HCT116 (cell line): ENCODE results near the gene NFIA. TPM values are rescaled to one million over a fixed set of nuclear protein-coding genes. Genes with fewer than 3 reads are reported as not detected.

Experiments
- ATAC-seq: fragments of 200-7000 bp; cut with Tn5 transposase; 2 replicates; pipeline ENCODE4 v1.9.1; 2020; ENCODE audit warnings: mild to moderate bottlenecking, moderate library complexity
- BruUV-seq: library from RNA; stranded (reverse); fragments of 400-500 nt; replicated peaks from 2 replicates; lab custom pipeline; 2021; lab: Mats Ljungman, UMichigan
- CTCF ChIA-PET: fragments of 300-600 bp; sonication (Branson Sonifier 250); formaldehyde crosslinking; loops from one replicate; lab custom pipeline; 2021; ENCODE audit warnings: antibody characterized with exemption; lab: Charles Lee
- POLR2A ChIA-PET: fragments of 300-600, 350-600 bp; sonication (Branson Sonifier 250); formaldehyde crosslinking; loops from one replicate; lab custom pipeline; 2021; ENCODE audit warnings: antibody characterized with exemption; lab: Charles Lee
- RAD21 ChIA-PET, 2 experiments: fragments of 300-600 bp; sonication (Branson Sonifier 250); formaldehyde crosslinking; loops; one replicate each; lab custom pipeline; 2023; ENCODE audit warnings: low total read pairs in 2 of 2; ENCODE audit not compliant: uncharacterized antibody in 2 of 2, unreplicated experiment in 2 of 2, low non-redundant PET in 1 of 2; lab: Charles Lee
- DNase-seq: peaks from one replicate; pipeline ENCODE4 v3.0.0-alpha.2; 2010; ENCODE audit warnings: low read depth, low spot score
- H2AFZ ChIP-seq: fragments of 200-600 bp; shearing (Covaris generic), sonication (generic); 2 replicates; pipeline ENCODE4 v1.6.1; 2017; ENCODE audit warnings: low read depth, mixed run types, mixed read lengths, antibody characterized with exemption, low read length; ENCODE audit not compliant: poor library complexity, severe bottlenecking
- H3K27ac ChIP-seq: 2 replicates; pipeline ENCODE4 v1.5.1; 2012; ENCODE audit warnings: low read depth, low read length
- H3K27me3 ChIP-seq: fragments of 200-600 bp; sonication (generic); 2 replicates; pipeline ENCODE4 v1.6.1; 2016; ENCODE audit warnings: mixed run types, low read length, mixed read lengths; ENCODE audit not compliant: insufficient read depth
- H3K36me3 ChIP-seq, 2 experiments: fragments of 200-500 bp in 1 of 2; fragments of 200-600 bp in 1 of 2; sonication (Bioruptor generic) in 1 of 2; sonication (generic) in 1 of 2; 2 replicates each; pipeline versions ENCODE4 v1.5.1 to v1.6.1; 2014 to 2016; ENCODE audit warnings: low read length in 2 of 2, inconsistent platforms in 1 of 2, mixed read lengths in 1 of 2, mixed run types in 1 of 2; ENCODE audit not compliant: insufficient read depth in 2 of 2, control insufficient read depth in 1 of 2
- H3K4me1 ChIP-seq, 2 experiments: fragments of 200-600 bp in 1 of 2; sonication (generic) in 1 of 2; 2 replicates each; pipeline versions ENCODE4 v1.5.1 to v1.6.1; 2012 to 2017; ENCODE audit warnings: low read length in 2 of 2, inconsistent platforms in 1 of 2, mild to moderate bottlenecking in 1 of 2, mixed read lengths in 1 of 2, mixed run types in 1 of 2, moderate library complexity in 1 of 2; ENCODE audit not compliant: insufficient read depth in 2 of 2, control insufficient read depth in 1 of 2
- H3K4me2 ChIP-seq: fragments of 200-600 bp; sonication (generic); 2 replicates; pipeline ENCODE4 v1.6.1; 2017; ENCODE audit warnings: mixed run types, low read length, mixed read lengths
- H3K4me3 ChIP-seq, 2 experiments: fragments of 200-600 bp in 1 of 2; sonication (generic) in 1 of 2; replicated peaks in 1 of 2; 2 replicates each; pipeline ENCODE4 v1.5.1; 2011 to 2016; ENCODE audit warnings: low read length in 2 of 2, control low read depth in 1 of 2, low read depth in 1 of 2, mild to moderate bottlenecking in 1 of 2, mixed read lengths in 1 of 2, mixed run types in 1 of 2
- H3K79me2 ChIP-seq: fragments of 200-600 bp; sonication (generic); 2 replicates; pipeline ENCODE4 v1.6.1; 2017; ENCODE audit warnings: mild to moderate bottlenecking, mixed run types, low read length, moderate library complexity, mixed read lengths; ENCODE audit not compliant: insufficient read depth
- H3K9ac ChIP-seq: fragments of 200-600 bp; sonication (generic); 2 replicates; pipeline ENCODE4 v1.6.1; 2016; ENCODE audit warnings: low read length, mixed read lengths
- H3K9me2 ChIP-seq: fragments of 200-600 bp; sonication (generic), shearing (Covaris generic); 2 replicates; pipeline ENCODE4 v1.6.1; 2017; ENCODE audit warnings: mixed run types, mild to moderate bottlenecking, moderate library complexity; ENCODE audit not compliant: insufficient read depth
- H3K9me3 ChIP-seq, 2 experiments: fragments of 200-500 bp in 1 of 2; fragments of 200-600 bp in 1 of 2; sonication (Bioruptor generic) in 1 of 2; sonication (generic) in 1 of 2; 2 replicates each; pipeline ENCODE4 v1.6.1; 2014 to 2017; ENCODE audit warnings: low read length in 2 of 2, mixed read lengths in 2 of 2, inconsistent platforms in 1 of 2, low read depth in 1 of 2, mild to moderate bottlenecking in 1 of 2, mixed run types in 1 of 2, moderate library complexity in 1 of 2; ENCODE audit not compliant: control insufficient read depth in 1 of 2, insufficient read depth in 1 of 2
- H4K20me1 ChIP-seq: fragments of 200-600 bp; sonication (generic), shearing (Covaris generic); 2 replicates; pipeline ENCODE4 v1.6.1; 2017; ENCODE audit warnings: mixed run types, mild to moderate bottlenecking, moderate library complexity; ENCODE audit not compliant: insufficient read depth
- CEBPB ChIP-seq: IDR thresholded peaks from 2 replicates; pipeline ENCODE4 v1.6.1; 2012; ENCODE audit warnings: low read depth
- EGR1 ChIP-seq: IDR thresholded peaks from 2 replicates; pipeline ENCODE4 v1.6.1; 2012; ENCODE audit warnings: low read depth
- ELF1 ChIP-seq: IDR thresholded peaks from 2 replicates; pipeline ENCODE4 v1.6.1; 2012; ENCODE audit warnings: low read depth, borderline replicate concordance
- EZH2 ChIP-seq: fragments of 200-600 bp; sonication (generic); IDR thresholded peaks from 2 replicates; pipeline ENCODE4 v1.6.1; 2017; ENCODE audit warnings: antibody characterized with exemption, mixed run types
- EZH2phosphoT487 ChIP-seq: fragments of 200-600 bp; IDR thresholded peaks from 2 replicates; pipeline ENCODE4 v1.6.1; 2018; ENCODE audit warnings: antibody characterized with exemption, borderline replicate concordance
- FOSL1 ChIP-seq: IDR thresholded peaks from 2 replicates; pipeline ENCODE4 v1.6.1; 2012; ENCODE audit warnings: low read depth
- JUND ChIP-seq: IDR thresholded peaks from 2 replicates; pipeline ENCODE4 v1.6.1; 2012
- POLR2AphosphoS5 ChIP-seq: IDR thresholded peaks from 2 replicates; pipeline ENCODE4 v1.6.1; 2011; ENCODE audit warnings: mild to moderate bottlenecking, low read depth, low read length, moderate library complexity
- RAD21 ChIP-seq: IDR thresholded peaks from 2 replicates; pipeline ENCODE4 v1.6.1; 2012; ENCODE audit warnings: low read depth, mild to moderate bottlenecking
- SIN3A ChIP-seq: IDR thresholded peaks from 2 replicates; pipeline ENCODE4 v1.6.1; 2012; ENCODE audit warnings: low read depth
- SP1 ChIP-seq: IDR thresholded peaks from 2 replicates; pipeline ENCODE4 v1.6.1; 2012; ENCODE audit warnings: low read depth
- SRF ChIP-seq: IDR thresholded peaks from 2 replicates; pipeline ENCODE4 v1.6.1; 2012; ENCODE audit warnings: low read depth
- TCF7L2 ChIP-seq: IDR thresholded peaks from 2 replicates; pipeline ENCODE4 v1.7.0; 2011; ENCODE audit warnings: borderline replicate concordance, inconsistent platforms; ENCODE audit not compliant: insufficient read depth, insufficient read length; ENCODE audit errors: extremely low read depth
- ZFX ChIP-seq: fragments of 450-650 bp; IDR thresholded peaks from 2 replicates; pipeline ENCODE4 v1.6.1; 2017
- ZNF274 ChIP-seq: fragments of 200-500 bp; sonication (Bioruptor generic); IDR thresholded peaks from 2 replicates; pipeline ENCODE4 v1.6.1; 2014; ENCODE audit warnings: mild to moderate bottlenecking, low read depth, low read length, inconsistent platforms
- intact Hi-C: fragments of 100-400 bp; cut with micrococcal nuclease; formaldehyde crosslinking; loops from 2 replicates; pipeline ENCODE4 v1.10.0; 2022
- total RNA-seq: library from RNA; stranded (reverse); gene quantifications from one replicate; pipeline ENCODE4 v1.2.1, GENCODE V29; 2021; ENCODE audit not compliant: unreplicated experiment
- TF ChIP-seq, protein P1 (sequence below), 3 experiments: fragments of 200-600 bp in 1 of 3; sonication (generic) in 1 of 3; IDR thresholded peaks in 2 of 3; conservative IDR thresholded peaks in 1 of 3; 2 replicates each; pipeline ENCODE4 v1.5.1; 2012 to 2017; ENCODE audit warnings: low read depth in 2 of 3, low read length in 2 of 3, antibody characterized with exemption in 1 of 3, borderline replicate concordance in 1 of 3, control low read depth in 1 of 3, mild to moderate bottlenecking in 1 of 3, mixed read lengths in 1 of 3, mixed run types in 1 of 3, moderate library complexity in 1 of 3; ENCODE audit not compliant: insufficient read depth in 1 of 3
- TF ChIP-seq, protein P2 (sequence below): IDR thresholded peaks from 2 replicates; pipeline ENCODE4 v1.6.1; 2012
- TF ChIP-seq, protein P3 (sequence below): IDR thresholded peaks from 2 replicates; pipeline ENCODE4 v1.6.1; 2011; ENCODE audit warnings: mild to moderate bottlenecking, low read length, moderate library complexity; ENCODE audit not compliant: insufficient replicate concordance; ENCODE audit errors: extremely low read depth
- TF ChIP-seq, protein P4 (sequence below): IDR thresholded peaks from 2 replicates; pipeline ENCODE4 v1.6.1; 2012

The NFIA gene
- total RNA-seq, 1 experiment from 2014 or later: 17.2 TPM

DNA sequence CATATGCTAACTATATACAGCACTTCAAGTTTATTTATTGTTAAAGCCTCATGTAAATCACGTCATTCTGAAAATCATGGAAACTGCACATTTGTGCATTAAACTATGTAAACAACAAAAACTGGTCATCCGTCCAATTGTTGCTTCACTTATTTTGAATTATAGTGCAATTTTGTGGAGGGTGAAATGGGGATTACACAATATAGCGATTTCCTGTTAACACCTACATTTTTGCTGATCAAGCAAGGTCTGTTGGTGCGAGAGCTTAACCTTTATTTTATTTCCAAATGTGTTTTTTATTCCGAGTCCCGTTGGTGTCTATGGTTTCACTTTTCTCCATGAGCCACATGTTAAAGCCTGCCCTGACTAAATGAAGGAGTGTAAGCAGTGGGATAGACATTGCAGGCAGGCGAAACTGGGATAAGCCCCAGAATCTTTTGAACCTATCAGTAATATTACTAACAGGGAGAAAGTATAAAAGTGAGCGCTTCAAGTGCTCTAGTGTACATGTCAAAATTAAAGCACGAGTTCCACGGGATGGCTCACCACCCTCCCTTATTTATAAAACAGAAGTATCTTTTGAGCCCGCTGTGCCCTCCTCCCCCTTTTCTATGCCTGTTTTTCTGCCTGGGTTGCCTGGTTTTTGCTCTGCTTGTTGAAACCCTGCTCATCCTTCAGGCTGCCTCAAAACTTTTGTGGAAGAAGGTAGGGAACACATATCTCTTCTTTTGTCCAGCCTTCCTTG is 120.7 kb downstream of the NFIA start:
- TF ChIP-seq POLR2AphosphoS5 (no peak), EZH2 (no peak), EZH2phosphoT487 (no peak), SIN3A (no peak), RAD21 (no peak), SRF (no peak), EGR1 (no peak), SP1 (no peak), CEBPB (no peak), TCF7L2 (no peak), FOSL1 (no peak), ELF1 (no peak), ZNF274 (no peak), ZFX (no peak), JUND (no peak)
- TF ChIP-seq, protein P1, sequence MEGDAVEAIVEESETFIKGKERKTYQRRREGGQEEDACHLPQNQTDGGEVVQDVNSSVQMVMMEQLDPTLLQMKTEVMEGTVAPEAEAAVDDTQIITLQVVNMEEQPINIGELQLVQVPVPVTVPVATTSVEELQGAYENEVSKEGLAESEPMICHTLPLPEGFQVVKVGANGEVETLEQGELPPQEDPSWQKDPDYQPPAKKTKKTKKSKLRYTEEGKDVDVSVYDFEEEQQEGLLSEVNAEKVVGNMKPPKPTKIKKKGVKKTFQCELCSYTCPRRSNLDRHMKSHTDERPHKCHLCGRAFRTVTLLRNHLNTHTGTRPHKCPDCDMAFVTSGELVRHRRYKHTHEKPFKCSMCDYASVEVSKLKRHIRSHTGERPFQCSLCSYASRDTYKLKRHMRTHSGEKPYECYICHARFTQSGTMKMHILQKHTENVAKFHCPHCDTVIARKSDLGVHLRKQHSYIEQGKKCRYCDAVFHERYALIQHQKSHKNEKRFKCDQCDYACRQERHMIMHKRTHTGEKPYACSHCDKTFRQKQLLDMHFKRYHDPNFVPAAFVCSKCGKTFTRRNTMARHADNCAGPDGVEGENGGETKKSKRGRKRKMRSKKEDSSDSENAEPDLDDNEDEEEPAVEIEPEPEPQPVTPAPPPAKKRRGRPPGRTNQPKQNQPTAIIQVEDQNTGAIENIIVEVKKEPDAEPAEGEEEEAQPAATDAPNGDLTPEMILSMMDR (IDR thresholded peaks at IDR 0.05 in 2 of 3, conservative IDR thresholded peaks at IDR 0.05 in 1 of 3; ENCODE audit: borderline replicate concordance in 1 of 3, insufficient read depth in 1 of 3, low read depth in 2 of 3, low read length in 2 of 3): no peak
- TF ChIP-seq, protein P2, sequence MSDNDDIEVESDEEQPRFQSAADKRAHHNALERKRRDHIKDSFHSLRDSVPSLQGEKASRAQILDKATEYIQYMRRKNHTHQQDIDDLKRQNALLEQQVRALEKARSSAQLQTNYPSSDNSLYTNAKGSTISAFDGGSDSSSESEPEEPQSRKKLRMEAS: no peak
- TF ChIP-seq, protein P3, sequence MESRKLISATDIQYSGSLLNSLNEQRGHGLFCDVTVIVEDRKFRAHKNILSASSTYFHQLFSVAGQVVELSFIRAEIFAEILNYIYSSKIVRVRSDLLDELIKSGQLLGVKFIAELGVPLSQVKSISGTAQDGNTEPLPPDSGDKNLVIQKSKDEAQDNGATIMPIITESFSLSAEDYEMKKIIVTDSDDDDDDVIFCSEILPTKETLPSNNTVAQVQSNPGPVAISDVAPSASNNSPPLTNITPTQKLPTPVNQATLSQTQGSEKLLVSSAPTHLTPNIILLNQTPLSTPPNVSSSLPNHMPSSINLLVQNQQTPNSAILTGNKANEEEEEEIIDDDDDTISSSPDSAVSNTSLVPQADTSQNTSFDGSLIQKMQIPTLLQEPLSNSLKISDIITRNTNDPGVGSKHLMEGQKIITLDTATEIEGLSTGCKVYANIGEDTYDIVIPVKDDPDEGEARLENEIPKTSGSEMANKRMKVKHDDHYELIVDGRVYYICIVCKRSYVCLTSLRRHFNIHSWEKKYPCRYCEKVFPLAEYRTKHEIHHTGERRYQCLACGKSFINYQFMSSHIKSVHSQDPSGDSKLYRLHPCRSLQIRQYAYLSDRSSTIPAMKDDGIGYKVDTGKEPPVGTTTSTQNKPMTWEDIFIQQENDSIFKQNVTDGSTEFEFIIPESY: no peak
- TF ChIP-seq, protein P4, sequence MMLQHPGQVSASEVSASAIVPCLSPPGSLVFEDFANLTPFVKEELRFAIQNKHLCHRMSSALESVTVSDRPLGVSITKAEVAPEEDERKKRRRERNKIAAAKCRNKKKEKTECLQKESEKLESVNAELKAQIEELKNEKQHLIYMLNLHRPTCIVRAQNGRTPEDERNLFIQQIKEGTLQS: no peak
- TF ChIP-seq, all 23 proteins: peak for 0
- CTCF ChIA-PET: no interaction called here
- RAD21 ChIA-PET: no interaction called here
- H3K27ac ChIP-seq: no peak overlapping the region
- H3K4me2 ChIP-seq: no peak overlapping the region
- no peak overlapping the region for H3K9ac ChIP-seq
- no peak overlapping the region for H3K4me3 ChIP-seq
- no peaks in the 10 kb centered on the region for H3K36me3 ChIP-seq
- BruUV-seq: no TSS peak
- DNase-seq (no peak), ATAC-seq (no peak)
- no peaks in the 10 kb centered on the region for H3K79me2 ChIP-seq
- intact Hi-C loops: no loop called here
- 0 out of 2 replicates have a peak, but pooled peaks cover 3% of the 10 kb centered on the region for H4K20me1 ChIP-seq
- H3K27me3 ChIP-seq: no peaks in the 10 kb centered on the region
- no peaks in the 10 kb centered on the region for H3K4me1 ChIP-seq
- no peaks in the 10 kb centered on the region for H3K9me3 ChIP-seq
- H2AFZ ChIP-seq: no peak overlapping the region
- POLR2A ChIA-PET: no interaction called here
- no peaks in the 10 kb centered on the region for H3K9me2 ChIP-seq
